ENCODE data around the gene YES1.

GRCh38 chr18:820591-821165 lies 8.6 kb upstream of the YES1 start:
- TF ChIP-seq CTCF (tag by site-specific recombination; IDR thresholded peaks at IDR 0.05) (no peak), ELK4 (IDR thresholded peaks at IDR 0.05; ENCODE audit: borderline replicate concordance, low read depth, low read length) (no peak), ZNF621 (tag by site-specific recombination; IDR thresholded peaks at IDR 0.05) (no peak), ZBTB21 (tag by site-specific recombination; IDR thresholded peaks at IDR 0.05) (no peak), ZBTB7A (tag by site-specific recombination; IDR thresholded peaks at IDR 0.05; ENCODE audit: low read depth) (no peak), ZNF837 (tag by site-specific recombination; IDR thresholded peaks at IDR 0.05) (no peak), ZNF133 (tag by site-specific recombination; IDR thresholded peaks at IDR 0.05) (no peak), ZBTB1 (tag by site-specific recombination; IDR thresholded peaks at IDR 0.05) (no peak), YY1 (tag by site-specific recombination; IDR thresholded peaks at IDR 0.05) (no peak), ZNF274 (IDR thresholded peaks at IDR 0.05; ENCODE audit: low read length) (no peak), ZNF274 (tag by site-specific recombination; IDR thresholded peaks at IDR 0.05; ENCODE audit: borderline replicate concordance) (no peak), ZNF354C (tag by site-specific recombination; IDR thresholded peaks at IDR 0.05; ENCODE audit: borderline replicate concordance, low read depth) (no peak)
